Trophoblast cell (in vitro differentiated cells and primary cell): ENCODE results near the gene STX3.

Source experiments
- DNase-seq, 2 donors: peaks; one replicate each; pipeline ENCODE4 v3.0.0-alpha.2; 2016
- H2AFZ ChIP-seq: 2 replicates; pipeline ENCODE4 v1.6.1; 2013; ENCODE audit warnings: low read length, moderate library complexity, mild to moderate bottlenecking; ENCODE audit not compliant: insufficient read depth, poor library complexity
- H2AK5ac ChIP-seq: 2 replicates; pipeline ENCODE4 v1.6.1; 2013; ENCODE audit warnings: mild to moderate bottlenecking, low read length
- H2BK120ac ChIP-seq: 2 replicates; pipeline ENCODE4 v1.6.1; 2013; ENCODE audit warnings: low read length, mild to moderate bottlenecking, moderate library complexity; ENCODE audit not compliant: insufficient read depth, poor library complexity
- H2BK12ac ChIP-seq: 2 replicates; pipeline ENCODE4 v1.6.1; 2013; ENCODE audit warnings: mild to moderate bottlenecking, low read length, moderate library complexity
- H2BK5ac ChIP-seq: 2 replicates; pipeline ENCODE4 v1.6.1; 2013; ENCODE audit warnings: low read length, low read depth, moderate library complexity, mild to moderate bottlenecking; ENCODE audit not compliant: poor library complexity
- H3K14ac ChIP-seq: 2 replicates; pipeline ENCODE4 v1.6.1; 2013; ENCODE audit warnings: mild to moderate bottlenecking, low read length
- H3K18ac ChIP-seq: 2 replicates; pipeline ENCODE4 v1.6.1; 2013; ENCODE audit warnings: mild to moderate bottlenecking, low read length
- H3K23ac ChIP-seq: 2 replicates; pipeline ENCODE4 v1.6.1; 2013; ENCODE audit warnings: low read length
- H3K27ac ChIP-seq: 2 replicates; pipeline ENCODE4 v1.5.1; 2013; ENCODE audit warnings: low read depth, mild to moderate bottlenecking, inconsistent platforms, low read length, moderate library complexity
- H3K27me3 ChIP-seq: 2 replicates; pipeline ENCODE4 v1.6.1; 2013; ENCODE audit warnings: inconsistent platforms, mild to moderate bottlenecking, low read length, moderate library complexity; ENCODE audit not compliant: insufficient read depth
- H3K36me3 ChIP-seq, 2 experiments: 1 replicate in 1 of 2; 2 replicates in 1 of 2; pipeline ENCODE4 v1.6.1; 2013; ENCODE audit warnings: low read length in 2 of 2, mild to moderate bottlenecking in 2 of 2, moderate library complexity in 1 of 2; ENCODE audit not compliant: insufficient read depth in 2 of 2, control insufficient read depth in 1 of 2
- H3K4ac ChIP-seq: 2 replicates; pipeline ENCODE4 v1.6.1; 2013; ENCODE audit warnings: low read depth, mild to moderate bottlenecking, low read length, moderate library complexity
- H3K4me1 ChIP-seq, 2 experiments: 1 replicate in 1 of 2; 2 replicates in 1 of 2; pipeline ENCODE4 v1.6.1; 2013; ENCODE audit warnings: low read length in 2 of 2, mild to moderate bottlenecking in 2 of 2, moderate library complexity in 1 of 2; ENCODE audit not compliant: insufficient read depth in 2 of 2, control insufficient read depth in 1 of 2
- H3K4me2 ChIP-seq: 2 replicates; pipeline ENCODE4 v1.6.1; 2013; ENCODE audit warnings: inconsistent platforms, mild to moderate bottlenecking, low read length, moderate library complexity
- H3K4me3 ChIP-seq: 2 replicates; pipeline ENCODE4 v1.5.1; 2013; ENCODE audit warnings: mild to moderate bottlenecking, low read depth, low read length, inconsistent platforms
- H3K79me1 ChIP-seq: one replicate; pipeline ENCODE4 v1.6.1; 2013; ENCODE audit warnings: low read length
- H3K79me2 ChIP-seq: 2 replicates; pipeline ENCODE4 v1.6.1; 2013; ENCODE audit warnings: low read length, mild to moderate bottlenecking; ENCODE audit not compliant: control insufficient read depth, insufficient read depth, poor library complexity
- H3K9ac ChIP-seq: 2 replicates; pipeline ENCODE4 v1.6.1; 2013; ENCODE audit warnings: mild to moderate bottlenecking, low read length
- H3K9me3 ChIP-seq: 2 replicates; pipeline ENCODE4 v1.6.1; 2013; ENCODE audit warnings: low read depth, mild to moderate bottlenecking, control low read depth, inconsistent platforms, low read length; ENCODE audit not compliant: insufficient read depth
- H4K12ac ChIP-seq: 2 replicates; pipeline ENCODE4 v1.6.1; 2013; ENCODE audit warnings: low read depth, mild to moderate bottlenecking, low read length, moderate library complexity
- H4K8ac ChIP-seq: 2 replicates; pipeline ENCODE4 v1.6.1; 2013; ENCODE audit warnings: low read depth, mild to moderate bottlenecking, low read length, moderate library complexity
- H4K91ac ChIP-seq: one replicate; pipeline ENCODE4 v1.6.1; 2013; ENCODE audit warnings: low read depth, mild to moderate bottlenecking, low read length, moderate library complexity
- WGBS: extraction: QIAGEN DNeasy Blood & Tissue Kit; methylation state at CpG from one replicate; pipeline ENCODE4 v1.1.7; 2013; ENCODE audit warnings: missing lambda C conversion rate; ENCODE audit not compliant: insufficient read length, insufficient coverage; ENCODE audit errors: extremely low coverage; 5-methylcytosine and 5-hydroxymethylcytosine counted together

The STX3 gene

DNA sequence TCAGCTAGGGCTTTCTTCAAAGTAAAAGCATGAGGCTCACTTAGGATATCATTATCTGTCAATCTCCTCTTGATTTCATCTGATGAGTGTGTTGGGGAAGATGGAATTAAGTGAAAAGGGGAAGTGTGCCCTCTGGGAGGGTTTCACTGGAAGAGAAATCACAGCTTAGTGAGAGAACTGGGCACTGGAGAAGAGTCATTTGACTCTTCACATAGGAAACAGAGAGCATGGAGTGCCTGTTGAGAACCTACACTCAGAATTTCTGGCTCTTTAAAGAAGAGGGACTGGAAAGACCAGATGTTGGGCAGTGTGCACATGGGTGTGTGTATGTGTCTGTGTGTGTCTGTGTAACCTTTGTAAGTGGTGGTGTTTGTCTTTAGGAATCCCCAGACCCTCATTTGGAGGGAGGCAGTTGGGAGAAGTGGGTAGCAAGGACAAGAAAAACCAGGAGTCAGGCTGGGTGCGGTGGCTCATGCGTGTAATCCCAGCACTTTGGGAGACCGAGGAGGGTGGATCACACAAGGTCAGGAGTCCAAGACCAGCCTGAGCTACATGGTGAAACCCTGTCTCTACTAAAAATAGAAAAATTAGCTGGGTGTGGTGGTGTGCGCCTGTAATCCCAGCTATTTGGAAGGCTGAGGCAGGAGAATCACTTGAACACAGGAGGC lies 10.0 kb downstream of the STX3 start:
- Histone ChIP-seq H3K4me1 (peaks cover 0 to 5% of the 10 kb centered on the region in 2 experiments), H4K8ac (no peak overlapping the region), H3K27me3 (no peaks in the 10 kb centered on the region), H3K4me2 (no peak overlapping the region), H3K4me3 (no peak overlapping the region), H2AFZ (no peak overlapping the region), H2BK120ac (no peak overlapping the region), H2BK12ac (no peak overlapping the region), H3K14ac (no peak overlapping the region), H3K23ac (no peak overlapping the region), H2BK5ac (no peak overlapping the region), H3K18ac (no peak overlapping the region), H3K79me2 (peaks cover 10% of the 10 kb centered on the region), H3K36me3 (peaks cover 5 to 16% of the 10 kb centered on the region in 2 experiments), H3K9me3 (no peaks in the 10 kb centered on the region), H4K91ac (no peak overlapping the region), H3K79me1 (no peaks in the 10 kb centered on the region), H2AK5ac (no peak overlapping the region), H4K12ac (no peak overlapping the region), H3K4ac (peak overlapping the region; percentile 11), H3K9ac (no peak overlapping the region), H3K27ac (no peak overlapping the region)
- WGBS: no CpG with 5 or more reads among the region's 4 CpGs
- no peak for DNase-seq

DNA sequence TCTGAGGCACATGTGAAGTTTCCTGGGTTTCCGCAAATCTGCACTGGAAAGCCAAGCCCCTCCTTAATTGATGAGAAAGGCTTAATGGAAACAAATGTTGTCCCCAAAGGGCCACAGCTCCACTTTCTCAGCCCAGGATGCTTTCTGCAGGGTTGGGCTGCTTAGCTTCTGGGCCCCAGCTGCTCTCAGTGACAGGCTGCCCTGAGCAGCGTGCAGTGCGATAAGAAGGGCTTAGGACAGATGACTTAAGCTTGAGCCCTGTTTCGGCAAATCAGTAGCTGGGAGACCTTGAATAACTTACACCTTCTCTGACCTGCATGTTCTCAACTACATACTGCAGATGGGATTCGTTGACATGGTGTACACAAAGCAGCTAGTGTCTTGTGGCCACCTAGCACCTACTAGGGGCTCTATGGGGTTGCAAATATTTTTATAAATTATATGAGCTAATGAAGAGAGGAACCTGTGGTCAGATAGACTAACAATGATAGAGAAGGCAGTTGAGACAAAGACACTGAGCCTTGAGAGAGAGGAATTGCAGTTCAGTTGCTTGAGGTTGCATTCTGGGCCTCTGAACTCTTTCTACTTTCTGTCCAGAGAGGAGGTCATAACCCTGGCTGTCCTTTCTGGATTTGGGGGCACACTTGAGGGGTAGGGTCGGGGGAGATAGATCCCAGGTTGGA lies 11.5 kb downstream of the STX3 start:
- no peak overlapping the region for H2AFZ ChIP-seq
- H2BK120ac ChIP-seq: no peak overlapping the region
- no peak overlapping the region for H4K91ac ChIP-seq
- H2AK5ac ChIP-seq: no peak overlapping the region
- H3K4me3 ChIP-seq: no peak overlapping the region
- peaks cover 5 to 12% of the 10 kb centered on the region in 2 experiments for H3K36me3 ChIP-seq
- H3K4me2 ChIP-seq: no peak overlapping the region
- H4K8ac ChIP-seq: no peak overlapping the region
- H3K23ac ChIP-seq: peak overlapping the region; percentile 29
- H3K14ac ChIP-seq: no peak overlapping the region
- no peak overlapping the region for H3K27ac ChIP-seq
- H3K9me3 ChIP-seq: no peaks in the 10 kb centered on the region
- H3K27me3 ChIP-seq: no peaks in the 10 kb centered on the region
- no peak overlapping the region for H2BK5ac ChIP-seq
- no peak overlapping the region for H4K12ac ChIP-seq
- H3K79me2 ChIP-seq: peaks cover 8% of the 10 kb centered on the region
- WGBS: no CpG with 5 or more reads among the region's 6 CpGs
- peak overlapping the region; percentile 75 for H3K4ac ChIP-seq
- no peaks in the 10 kb centered on the region for H3K79me1 ChIP-seq
- no peak overlapping the region for H2BK12ac ChIP-seq
- H3K18ac ChIP-seq: no peak overlapping the region
- peaks cover under 1 to 7% of the 10 kb centered on the region in 2 experiments for H3K4me1 ChIP-seq
- no peak for DNase-seq
- no peak overlapping the region for H3K9ac ChIP-seq

DNA sequence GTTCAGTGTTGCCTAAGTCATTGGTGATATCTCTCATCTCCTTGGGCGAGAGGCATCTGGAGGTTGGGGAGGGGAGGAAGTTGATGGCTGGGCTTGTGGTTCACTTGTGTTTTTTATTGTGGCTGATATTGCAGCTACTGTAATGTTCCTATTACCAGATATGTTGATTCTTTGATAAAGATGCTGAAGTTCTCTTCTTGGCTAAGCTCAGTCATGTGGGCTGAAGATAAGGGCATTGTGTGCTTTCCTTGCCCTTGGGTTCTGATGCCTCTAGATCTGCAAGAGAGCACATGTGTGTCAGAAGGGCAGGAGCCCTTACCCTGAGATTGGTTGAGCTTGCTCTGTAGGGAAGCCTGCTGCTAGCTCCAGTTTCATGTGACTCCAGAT lies 12.0 kb downstream of the STX3 start:
- peak overlapping the region; percentile 9 for H3K4ac ChIP-seq
- H2BK12ac ChIP-seq: no peak overlapping the region
- H4K91ac ChIP-seq: no peak overlapping the region
- peaks cover 6 to 11% of the 10 kb centered on the region in 2 experiments for H3K4me1 ChIP-seq
- H2BK120ac ChIP-seq: no peak overlapping the region
- no peak overlapping the region for H2AK5ac ChIP-seq
- peaks cover 8% of the 10 kb centered on the region for H3K79me2 ChIP-seq
- no peak overlapping the region for H4K12ac ChIP-seq
- H3K18ac ChIP-seq: no peak overlapping the region
- no peak overlapping the region for H3K4me3 ChIP-seq
- no peak overlapping the region for H4K8ac ChIP-seq
- no peak overlapping the region for H3K4me2 ChIP-seq
- no CpG with 5 or more reads among the region's 1 CpG for WGBS
- no peak overlapping the region for H3K14ac ChIP-seq
- H3K36me3 ChIP-seq: peaks cover 2 to 9% of the 10 kb centered on the region in 2 experiments
- H3K27me3 ChIP-seq: no peaks in the 10 kb centered on the region
- no peak overlapping the region for H3K27ac ChIP-seq
- no peak overlapping the region for H2BK5ac ChIP-seq
- no peaks in the 10 kb centered on the region for H3K79me1 ChIP-seq
- H3K9ac ChIP-seq: no peak overlapping the region
- no peak overlapping the region for H2AFZ ChIP-seq
- no peaks in the 10 kb centered on the region for H3K9me3 ChIP-seq
- H3K23ac ChIP-seq: no peak overlapping the region
- no peak for DNase-seq

DNA sequence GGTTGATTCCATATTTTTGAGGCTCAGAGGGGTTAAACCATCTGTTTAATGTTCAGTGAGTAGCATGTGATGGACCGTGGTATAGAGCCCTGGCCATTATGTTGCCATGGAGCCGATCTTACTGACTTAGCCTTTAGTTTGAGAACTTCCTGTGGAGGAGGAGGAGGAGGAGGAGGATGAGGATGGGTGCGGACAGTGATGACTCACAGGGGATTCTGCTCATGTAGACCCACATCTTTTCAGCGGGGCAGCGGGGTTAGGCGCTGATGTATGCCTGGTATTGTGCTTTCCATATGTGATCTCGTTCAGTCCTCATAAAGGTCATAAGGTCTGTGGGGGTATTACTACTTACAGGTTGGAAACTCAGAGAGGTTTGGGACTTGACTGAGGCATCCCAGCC lies 13.9 kb downstream of the STX3 start:
- H2AFZ ChIP-seq: no peak overlapping the region
- H2BK120ac ChIP-seq: no peak overlapping the region
- no peak overlapping the region for H3K4ac ChIP-seq
- no peak overlapping the region for H3K4me2 ChIP-seq
- no peak overlapping the region for H3K23ac ChIP-seq
- no peaks in the 10 kb centered on the region for H3K27me3 ChIP-seq
- no peak overlapping the region for H2AK5ac ChIP-seq
- WGBS: no CpG with 5 or more reads among the region's 7 CpGs
- peaks cover 0 to 9% of the 10 kb centered on the region in 2 experiments for H3K36me3 ChIP-seq
- DNase-seq: no peak
- peaks cover 6 to 11% of the 10 kb centered on the region in 2 experiments for H3K4me1 ChIP-seq
- H3K27ac ChIP-seq: no peak overlapping the region
- H2BK5ac ChIP-seq: no peak overlapping the region
- H3K14ac ChIP-seq: no peak overlapping the region
- no peaks in the 10 kb centered on the region for H3K9me3 ChIP-seq
- no peak overlapping the region for H3K9ac ChIP-seq
- H2BK12ac ChIP-seq: no peak overlapping the region
- H3K18ac ChIP-seq: no peak overlapping the region
- H3K79me2 ChIP-seq: peaks cover 8% of the 10 kb centered on the region
- no peak overlapping the region for H3K4me3 ChIP-seq
- H4K8ac ChIP-seq: no peak overlapping the region
- H4K91ac ChIP-seq: no peak overlapping the region
- peaks cover 2% of the 10 kb centered on the region for H3K79me1 ChIP-seq
- no peak overlapping the region for H4K12ac ChIP-seq
